HG03103 (cell line): ENCODE data around the gene MPZL1.

Experiments used
- ATAC-seq: cut with Tn5 transposase; IDR thresholded peaks from one replicate; pipeline ENCODE4 v1.9.1; 2021; ENCODE audit warnings: low read depth; ENCODE audit not compliant: unreplicated experiment

The MPZL1 gene

GRCh38 chr1:167721617-167722151 lies at the start of gene MPZL1:
TSS of gene MPZL1 (plus strand) at chr1:167721982. CDS start at chr1:167722152, 170 bp downstream.
- peak; percentile 83 for ATAC-seq

- no peak for ATAC-seq
Observed at GRCh38 chr1:167672831-167673230, 49.0 kb upstream of the MPZL1 start.

DNA sequence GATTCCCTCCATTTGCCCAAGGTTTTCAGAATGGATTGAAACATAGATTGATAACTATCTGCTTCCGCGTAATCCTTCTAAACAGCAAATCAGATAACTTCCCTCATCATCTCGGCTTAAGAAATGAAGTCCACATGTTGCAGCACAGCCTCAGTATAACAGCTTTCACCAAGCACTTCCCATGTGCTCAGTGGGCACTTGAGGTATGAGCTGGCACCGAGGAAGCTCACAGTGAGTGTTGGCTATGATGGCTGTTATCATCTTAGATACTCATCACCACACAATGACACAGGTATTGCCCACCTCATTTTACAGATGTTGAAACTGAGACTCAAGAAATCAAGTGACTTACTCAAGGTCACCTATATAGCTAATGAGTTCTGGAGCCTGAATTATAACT lies 48.5 kb upstream of the MPZL1 start:
- no peak for ATAC-seq

DNA sequence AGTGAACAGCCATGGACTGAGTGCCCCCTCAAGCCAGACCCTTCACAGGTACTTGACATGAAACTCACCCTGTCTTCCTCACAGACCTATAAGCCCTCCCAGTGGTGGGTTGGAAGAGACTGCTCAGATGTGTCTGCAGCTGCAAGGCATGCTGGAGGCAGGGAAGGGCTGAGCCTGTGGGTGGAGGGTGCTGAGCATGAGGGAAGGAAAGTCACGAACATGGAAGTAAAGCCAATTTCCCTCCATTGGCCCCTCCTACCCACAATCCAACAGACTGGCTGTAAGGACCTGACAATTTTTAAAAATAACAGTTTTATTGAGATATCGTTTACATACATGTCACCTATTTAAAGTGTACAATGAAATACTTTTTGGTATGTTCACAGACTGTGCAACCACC lies 47.6 kb upstream of the MPZL1 start:
- no peak for ATAC-seq

DNA sequence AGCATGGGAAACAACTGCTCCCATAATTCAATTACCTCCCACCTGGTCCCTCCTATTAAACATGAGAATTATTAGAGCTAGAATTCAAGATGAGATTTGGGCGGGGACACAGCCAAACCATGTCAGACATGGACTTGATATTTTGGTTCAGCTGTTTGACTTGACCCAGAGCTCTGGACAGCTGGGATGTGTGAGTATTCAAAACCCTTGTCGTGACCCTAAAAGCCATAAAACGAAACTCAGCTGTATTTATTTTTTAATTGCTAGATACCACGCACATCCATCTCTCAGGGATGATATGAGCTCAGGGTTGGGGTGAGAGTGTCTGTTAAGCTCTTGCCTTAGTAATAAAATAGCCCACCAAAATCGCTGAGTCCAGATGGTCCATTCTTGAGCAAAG lies 46.3 kb upstream of the MPZL1 start:
- ATAC-seq = no peak

GRCh38 chr1:167676205-167676915 lies 45.4 kb upstream of the MPZL1 start:
- peak; percentile 58 for ATAC-seq

- no peak for ATAC-seq
Observed at GRCh38 chr1:167676916-167677848, 44.6 kb upstream of the MPZL1 start.

DNA sequence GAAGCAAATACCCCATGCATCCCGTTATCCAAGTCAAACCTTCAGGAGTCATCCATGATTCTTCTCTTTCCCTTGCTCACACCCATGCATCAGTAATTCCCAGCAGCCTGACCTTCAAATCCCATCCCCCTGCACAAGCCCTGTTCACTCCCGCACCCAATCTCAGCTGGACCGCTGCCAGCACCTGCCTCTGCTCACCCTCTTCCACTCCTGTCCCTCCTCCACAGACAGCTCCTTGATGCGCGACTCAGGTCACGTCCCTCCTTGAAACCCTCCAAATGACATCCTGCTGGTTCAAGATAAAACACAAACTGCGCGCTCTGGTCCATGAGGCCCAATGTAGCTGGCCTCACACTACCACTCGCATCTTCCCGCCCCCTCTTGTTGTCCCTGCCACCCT lies 43.4 kb upstream of the MPZL1 start:
- no peak for ATAC-seq

- no peak for ATAC-seq
Observed at GRCh38 chr1:167678838-167679237, 42.9 kb upstream of the MPZL1 start.

- no peak for ATAC-seq
Observed at GRCh38 chr1:167679714-167680113, 42.1 kb upstream of the MPZL1 start.

- ATAC-seq = no peak
Observed at GRCh38 chr1:167681024-167681423, 40.8 kb upstream of the MPZL1 start.

GRCh38 chr1:167681451-167682098 lies 40.2 kb upstream of the MPZL1 start:
- no peak for ATAC-seq

GRCh38 chr1:167683226-167683625 lies 38.6 kb upstream of the MPZL1 start:
- no peak for ATAC-seq

GRCh38 chr1:167683641-167684502 lies 37.9 kb upstream of the MPZL1 start:
- ATAC-seq = no peak

- no peak for ATAC-seq
Observed at GRCh38 chr1:167685844-167686243, 35.9 kb upstream of the MPZL1 start.

- peak; percentile 55 for ATAC-seq
Observed at GRCh38 chr1:167687919-167688519, 33.8 kb upstream of the MPZL1 start.

DNA sequence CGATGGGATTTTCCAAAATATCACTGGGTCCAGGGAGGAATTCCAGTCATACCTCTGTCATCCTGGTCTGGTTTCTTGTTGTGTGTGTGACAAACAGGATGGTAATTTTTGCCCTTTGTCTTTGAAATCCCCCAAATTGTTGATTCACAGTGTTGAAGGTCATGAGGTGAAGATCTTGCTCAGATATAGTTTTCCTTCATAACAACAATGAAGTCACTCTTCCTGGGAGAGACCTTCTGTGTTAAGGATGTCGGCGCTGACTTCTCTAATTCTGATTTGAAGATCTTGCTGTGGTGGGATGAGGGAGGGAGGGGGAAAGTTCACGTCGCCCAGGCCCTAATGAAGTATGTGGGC lies 32.2 kb upstream of the MPZL1 start:
- no peak for ATAC-seq

GRCh38 chr1:167690053-167690452 lies 31.7 kb upstream of the MPZL1 start:
- ATAC-seq = no peak

GRCh38 chr1:167693425-167694045 lies 28.2 kb upstream of the MPZL1 start:
- no peak for ATAC-seq
